Osteoblast (primary cell): ENCODE data around the gene ATP2B2. TPM values are rescaled to one million over a fixed set of nuclear protein-coding genes. Genes with fewer than 3 reads are reported as not detected.

ENCODE experiments used
- DNase-seq: peaks from one replicate; pipeline ENCODE4 v3.0.0; 2011; ENCODE audit warnings: low spot score, mixed read lengths; ENCODE audit not compliant: insufficient read length; ENCODE audit errors: missing footprints
- H2AFZ ChIP-seq: 2 replicates; pipeline ENCODE4 v1.6.0; 2011; ENCODE audit warnings: mild to moderate bottlenecking, low read length
- H3K27ac ChIP-seq: 2 replicates; pipeline ENCODE4 v1.5.1; 2011; ENCODE audit warnings: mild to moderate bottlenecking, low read depth, low read length, moderate library complexity
- H3K27me3 ChIP-seq: 2 replicates; pipeline ENCODE4 v1.6.0; 2012; ENCODE audit warnings: mild to moderate bottlenecking, control low read depth, inconsistent platforms, low read length, moderate library complexity; ENCODE audit not compliant: insufficient read depth
- H3K36me3 ChIP-seq: 2 replicates; pipeline ENCODE4 v1.5.1; 2011; ENCODE audit warnings: mild to moderate bottlenecking, low read length, control low read depth, moderate library complexity; ENCODE audit not compliant: insufficient read depth
- H3K4me1 ChIP-seq: 2 replicates; pipeline ENCODE4 v1.5.1; 2011; ENCODE audit warnings: mild to moderate bottlenecking, low read length, control low read depth, moderate library complexity; ENCODE audit not compliant: insufficient read depth
- H3K4me2 ChIP-seq: 2 replicates; pipeline ENCODE4 v1.6.0; 2011; ENCODE audit warnings: mild to moderate bottlenecking, low read length; ENCODE audit not compliant: insufficient read depth
- H3K4me3 ChIP-seq: fragments of 200-600 bp; sonication (generic); 3 replicates; pipeline ENCODE4 v1.5.1; 2012; ENCODE audit warnings: mild to moderate bottlenecking, low read length, inconsistent platforms; ENCODE audit not compliant: insufficient read depth
- H3K79me2 ChIP-seq: 2 replicates; pipeline ENCODE4 v1.6.0; 2012; ENCODE audit warnings: mild to moderate bottlenecking, low read length, control low read depth, inconsistent platforms; ENCODE audit not compliant: insufficient read depth
- H3K9me3 ChIP-seq: 2 replicates; pipeline ENCODE4 v1.5.1; 2011; ENCODE audit warnings: low read depth, low read length, control low read depth
- H4K20me1 ChIP-seq: 2 replicates; pipeline ENCODE4 v1.6.0; 2012; ENCODE audit warnings: mild to moderate bottlenecking, low read length, control low read depth; ENCODE audit not compliant: insufficient read depth
- total RNA-seq: library from RNA; depleted of rRNA; stranded (reverse); fragments of >200 nt; gene quantifications from 2 replicates; pipeline ENCODE4 v1.2.3, GENCODE V29; 2012
- TF ChIP-seq, protein P1 (sequence below): IDR thresholded peaks from 2 replicates; pipeline ENCODE4 v1.5.1; 2011; ENCODE audit warnings: mild to moderate bottlenecking, low read depth, low read length, moderate library complexity; ENCODE audit errors: extremely low read depth

ATP2B2 gene
- total RNA-seq, 1 donor: not detected

DNA sequence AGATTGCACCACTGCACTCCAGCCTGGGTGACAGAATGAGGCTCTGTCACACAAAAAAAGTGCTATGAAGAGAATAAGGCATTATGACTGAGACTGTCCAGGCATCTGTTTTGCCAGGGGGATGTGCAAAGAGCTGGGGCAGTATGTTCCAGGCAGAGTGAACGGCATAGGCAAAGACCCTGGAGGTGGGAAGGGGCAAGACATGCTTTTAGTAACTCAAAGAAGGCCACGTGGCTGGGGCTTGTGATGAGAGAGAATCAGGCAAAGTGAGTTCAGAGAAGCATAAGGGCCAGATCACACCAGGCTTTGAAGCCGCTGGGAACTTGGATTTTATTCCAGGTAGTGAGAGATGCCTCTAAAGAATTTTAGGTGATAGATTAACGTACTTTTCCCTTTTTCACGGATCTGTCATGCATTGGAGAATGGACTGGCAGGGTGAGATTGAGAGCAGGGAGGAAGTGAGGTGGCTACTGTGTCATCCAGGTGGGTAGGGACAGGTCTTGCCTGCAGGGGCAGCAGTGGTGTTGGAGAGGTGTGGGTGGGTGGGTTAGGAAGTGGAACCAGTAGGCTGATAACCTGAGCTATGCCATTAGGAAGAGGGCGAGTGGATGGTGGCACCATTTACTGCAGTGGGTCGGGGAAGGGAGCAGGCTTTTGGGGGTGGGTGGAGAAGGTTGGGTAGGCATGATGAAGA is 31.7 kb downstream of the ATP2B2 start:
- H3K79me2 ChIP-seq: no peaks in the 10 kb centered on the region
- TF ChIP-seq, protein P1, sequence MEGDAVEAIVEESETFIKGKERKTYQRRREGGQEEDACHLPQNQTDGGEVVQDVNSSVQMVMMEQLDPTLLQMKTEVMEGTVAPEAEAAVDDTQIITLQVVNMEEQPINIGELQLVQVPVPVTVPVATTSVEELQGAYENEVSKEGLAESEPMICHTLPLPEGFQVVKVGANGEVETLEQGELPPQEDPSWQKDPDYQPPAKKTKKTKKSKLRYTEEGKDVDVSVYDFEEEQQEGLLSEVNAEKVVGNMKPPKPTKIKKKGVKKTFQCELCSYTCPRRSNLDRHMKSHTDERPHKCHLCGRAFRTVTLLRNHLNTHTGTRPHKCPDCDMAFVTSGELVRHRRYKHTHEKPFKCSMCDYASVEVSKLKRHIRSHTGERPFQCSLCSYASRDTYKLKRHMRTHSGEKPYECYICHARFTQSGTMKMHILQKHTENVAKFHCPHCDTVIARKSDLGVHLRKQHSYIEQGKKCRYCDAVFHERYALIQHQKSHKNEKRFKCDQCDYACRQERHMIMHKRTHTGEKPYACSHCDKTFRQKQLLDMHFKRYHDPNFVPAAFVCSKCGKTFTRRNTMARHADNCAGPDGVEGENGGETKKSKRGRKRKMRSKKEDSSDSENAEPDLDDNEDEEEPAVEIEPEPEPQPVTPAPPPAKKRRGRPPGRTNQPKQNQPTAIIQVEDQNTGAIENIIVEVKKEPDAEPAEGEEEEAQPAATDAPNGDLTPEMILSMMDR: no peak
- H4K20me1 ChIP-seq: no peaks in the 10 kb centered on the region
- no peak overlapping the region for H2AFZ ChIP-seq
- H3K36me3 ChIP-seq: no peaks in the 10 kb centered on the region
- H3K9me3 ChIP-seq: no peaks in the 10 kb centered on the region
- H3K4me2 ChIP-seq: no peak overlapping the region
- H3K4me3 ChIP-seq: no peak overlapping the region
- H3K4me1 ChIP-seq: no peaks in the 10 kb centered on the region
- no peak overlapping the region for H3K27ac ChIP-seq
- H3K27me3 ChIP-seq: peaks cover 49% of the 10 kb centered on the region
- DNase-seq: peak; percentile 3

GRCh38 chr3:10472877-10473440 is 32.4 kb downstream of the ATP2B2 start:
- H3K27ac ChIP-seq: no peak overlapping the region
- no peaks in the 10 kb centered on the region for H3K36me3 ChIP-seq
- TF ChIP-seq, protein P1: no peak
- H2AFZ ChIP-seq: no peak overlapping the region
- peaks cover 54% of the 10 kb centered on the region for H3K27me3 ChIP-seq
- H4K20me1 ChIP-seq: no peaks in the 10 kb centered on the region
- H3K4me3 ChIP-seq: no peak overlapping the region
- peak; percentile 75 for DNase-seq
- H3K9me3 ChIP-seq: no peaks in the 10 kb centered on the region
- no peaks in the 10 kb centered on the region for H3K79me2 ChIP-seq
- H3K4me1 ChIP-seq: no peaks in the 10 kb centered on the region
- H3K4me2 ChIP-seq: no peak overlapping the region

- DNase-seq: no peak
- Histone ChIP-seq H4K20me1 (no peaks in the 10 kb centered on the region), H3K9me3 (no peaks in the 10 kb centered on the region), H2AFZ (no peak overlapping the region), H3K27me3 (peaks cover 44% of the 10 kb centered on the region), H3K4me1 (no peaks in the 10 kb centered on the region), H3K79me2 (no peaks in the 10 kb centered on the region), H3K4me2 (no peak overlapping the region), H3K36me3 (no peaks in the 10 kb centered on the region), H3K27ac (no peak overlapping the region), H3K4me3 (no peak overlapping the region)
- TF ChIP-seq, protein P1: no peak
Observed at GRCh38 chr3:10471054-10471688, 34.2 kb downstream of the ATP2B2 start.
